RWPE2 (cell line): ENCODE results near the gene GANAB.

Source experiments
- ATAC-seq: fragments of 200-7000 bp; cut with Tn5 transposase; 3 replicates; pipeline ENCODE4 v1.9.1; 2021; ENCODE audit warnings: low read depth
- DNase-seq: peaks from one replicate; pipeline ENCODE4 v3.0.0-alpha.2; 2020; ENCODE audit warnings: low spot score
- H3K27ac ChIP-seq: fragments of 450-650 bp; 2 replicates; pipeline ENCODE4 v1.5.1; 2017; ENCODE audit warnings: mild to moderate bottlenecking; ENCODE audit not compliant: poor library complexity, severe bottlenecking
- H3K27me3 ChIP-seq: fragments of 250-450 bp; sonication (Bioruptor Pico); 2 replicates; pipeline ENCODE4 v1.5.1; 2021; ENCODE audit warnings: mild to moderate bottlenecking, moderate library complexity; ENCODE audit not compliant: insufficient read depth, poor library complexity, severe bottlenecking
- H3K36me3 ChIP-seq: fragments of 250-450 bp; sonication (Bioruptor Pico); 2 replicates; pipeline ENCODE4 v1.5.1; 2020; ENCODE audit warnings: low read depth, mild to moderate bottlenecking, moderate library complexity
- H3K4me1 ChIP-seq: fragments of 250-450 bp; sonication (Bioruptor Pico); 2 replicates; pipeline ENCODE4 v1.5.1; 2021; ENCODE audit warnings: mild to moderate bottlenecking, moderate library complexity; ENCODE audit not compliant: insufficient read depth, poor library complexity, severe bottlenecking
- H3K4me3 ChIP-seq: fragments of 250-450 bp; sonication (Bioruptor Pico); 2 replicates; pipeline ENCODE4 v1.5.1; 2021; ENCODE audit warnings: mild to moderate bottlenecking, moderate library complexity; ENCODE audit not compliant: severe bottlenecking
- H3K9me3 ChIP-seq: fragments of 250-450 bp; sonication (Bioruptor Pico); 2 replicates; pipeline ENCODE4 v1.5.1; 2021; ENCODE audit warnings: mild to moderate bottlenecking, moderate library complexity; ENCODE audit not compliant: severe bottlenecking
- TF ChIP-seq, protein P1 (sequence below): fragments of 450-650 bp; IDR thresholded peaks from one replicate; pipeline ENCODE4 v1.5.1; 2017; ENCODE audit warnings: mild to moderate bottlenecking, moderate library complexity; ENCODE audit not compliant: poor library complexity, severe bottlenecking

The GANAB gene

DNA sequence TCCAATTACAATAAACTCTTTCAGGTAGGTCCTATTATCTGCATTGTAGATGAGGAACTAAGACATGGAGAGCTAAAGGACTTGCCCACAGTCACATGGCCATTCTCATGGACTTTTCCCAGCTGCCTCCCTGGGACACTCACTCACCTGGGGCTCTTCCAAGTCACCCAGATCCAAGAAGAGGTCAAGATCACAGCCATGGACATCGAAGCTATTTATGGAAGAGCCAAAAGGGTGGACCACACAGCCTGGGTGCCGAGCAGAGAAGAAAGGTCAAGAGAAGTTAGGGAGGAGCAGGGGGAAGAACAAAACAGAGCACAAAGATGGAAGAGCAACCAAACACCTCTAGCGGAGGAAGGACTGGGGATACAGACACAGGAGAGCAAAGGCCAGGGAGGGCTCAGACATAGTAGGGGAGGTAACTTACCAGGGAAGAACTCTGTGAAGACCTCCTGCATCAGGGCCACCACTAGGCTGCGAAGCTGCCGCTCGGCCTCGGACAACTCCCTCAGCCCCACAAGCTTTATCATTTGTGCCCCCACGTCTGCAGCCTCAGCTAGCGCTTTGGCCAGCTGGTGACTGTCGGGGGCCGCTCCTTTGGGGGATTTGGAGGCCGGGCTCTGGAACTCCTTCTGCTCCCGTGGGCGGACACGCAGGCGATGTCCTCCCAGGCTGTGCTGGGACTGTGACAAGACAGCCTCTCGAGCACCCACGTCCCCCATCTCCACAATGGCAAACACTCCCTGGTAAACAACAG lies 65.3 kb downstream of the GANAB start:
- H3K36me3 ChIP-seq: peaks cover 50% of the 10 kb centered on the region
- H3K4me1 ChIP-seq: no peaks in the 10 kb centered on the region
- DNase-seq: no peak
- H3K27ac ChIP-seq: no peak overlapping the region
- H3K27me3 ChIP-seq: no peaks in the 10 kb centered on the region
- ATAC-seq: no peak
- H3K4me3 ChIP-seq: no peak overlapping the region
- no peaks in the 10 kb centered on the region for H3K9me3 ChIP-seq
- TF ChIP-seq, protein P1, sequence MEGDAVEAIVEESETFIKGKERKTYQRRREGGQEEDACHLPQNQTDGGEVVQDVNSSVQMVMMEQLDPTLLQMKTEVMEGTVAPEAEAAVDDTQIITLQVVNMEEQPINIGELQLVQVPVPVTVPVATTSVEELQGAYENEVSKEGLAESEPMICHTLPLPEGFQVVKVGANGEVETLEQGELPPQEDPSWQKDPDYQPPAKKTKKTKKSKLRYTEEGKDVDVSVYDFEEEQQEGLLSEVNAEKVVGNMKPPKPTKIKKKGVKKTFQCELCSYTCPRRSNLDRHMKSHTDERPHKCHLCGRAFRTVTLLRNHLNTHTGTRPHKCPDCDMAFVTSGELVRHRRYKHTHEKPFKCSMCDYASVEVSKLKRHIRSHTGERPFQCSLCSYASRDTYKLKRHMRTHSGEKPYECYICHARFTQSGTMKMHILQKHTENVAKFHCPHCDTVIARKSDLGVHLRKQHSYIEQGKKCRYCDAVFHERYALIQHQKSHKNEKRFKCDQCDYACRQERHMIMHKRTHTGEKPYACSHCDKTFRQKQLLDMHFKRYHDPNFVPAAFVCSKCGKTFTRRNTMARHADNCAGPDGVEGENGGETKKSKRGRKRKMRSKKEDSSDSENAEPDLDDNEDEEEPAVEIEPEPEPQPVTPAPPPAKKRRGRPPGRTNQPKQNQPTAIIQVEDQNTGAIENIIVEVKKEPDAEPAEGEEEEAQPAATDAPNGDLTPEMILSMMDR: no peak

DNA sequence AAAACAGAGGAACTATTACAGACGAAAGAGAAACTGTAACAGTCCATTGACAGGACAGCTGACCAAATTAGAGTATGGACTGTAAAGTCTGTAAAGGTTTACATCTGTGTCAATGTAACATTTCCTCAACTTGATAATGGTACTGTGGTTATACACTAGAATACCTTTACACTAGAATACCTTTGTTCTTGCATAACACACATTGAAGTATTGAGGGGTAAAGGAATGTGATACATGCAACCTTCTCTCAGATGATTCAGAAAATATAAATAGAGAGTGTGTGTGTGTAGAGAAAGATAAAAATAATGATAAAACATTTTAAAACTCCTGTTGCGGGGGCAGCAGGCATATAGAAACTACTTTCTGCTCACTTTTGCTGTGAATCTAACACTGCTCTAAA lies 67.2 kb downstream of the GANAB start:
- H3K27ac ChIP-seq: no peak overlapping the region
- no peak overlapping the region for H3K4me3 ChIP-seq
- no peaks in the 10 kb centered on the region for H3K9me3 ChIP-seq
- TF ChIP-seq, protein P1: no peak
- DNase-seq (no peak), ATAC-seq (no peak)
- no peaks in the 10 kb centered on the region for H3K27me3 ChIP-seq
- peaks cover 32% of the 10 kb centered on the region for H3K36me3 ChIP-seq
- H3K4me1 ChIP-seq: no peaks in the 10 kb centered on the region

DNA sequence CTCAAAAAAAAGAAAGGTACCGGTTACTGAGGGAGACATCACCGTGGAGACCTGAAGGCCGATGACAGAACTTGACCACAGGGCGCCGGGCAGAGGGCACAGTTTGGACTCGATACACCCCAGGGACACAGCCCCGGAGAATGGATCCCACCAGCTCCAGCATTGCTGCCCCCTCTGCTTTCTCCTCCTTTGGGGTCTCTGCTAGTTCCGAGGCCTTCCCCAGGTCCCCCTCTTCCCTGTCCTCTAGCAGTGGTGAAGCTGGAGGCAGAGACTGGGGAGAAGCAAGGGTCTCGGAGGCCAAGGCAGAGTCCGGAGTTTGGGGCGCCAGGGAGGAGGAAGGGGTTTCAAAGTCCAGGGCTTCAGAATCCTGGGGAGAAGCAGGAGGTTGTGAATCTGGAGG lies 67.9 kb downstream of the GANAB start:
- TF ChIP-seq, protein P1: no peak
- H3K36me3 ChIP-seq: peaks cover 32% of the 10 kb centered on the region
- no peak overlapping the region for H3K27ac ChIP-seq
- H3K4me1 ChIP-seq: no peaks in the 10 kb centered on the region
- no peak overlapping the region for H3K4me3 ChIP-seq
- ATAC-seq (no peak), DNase-seq (no peak)
- no peaks in the 10 kb centered on the region for H3K9me3 ChIP-seq
- no peaks in the 10 kb centered on the region for H3K27me3 ChIP-seq

DNA sequence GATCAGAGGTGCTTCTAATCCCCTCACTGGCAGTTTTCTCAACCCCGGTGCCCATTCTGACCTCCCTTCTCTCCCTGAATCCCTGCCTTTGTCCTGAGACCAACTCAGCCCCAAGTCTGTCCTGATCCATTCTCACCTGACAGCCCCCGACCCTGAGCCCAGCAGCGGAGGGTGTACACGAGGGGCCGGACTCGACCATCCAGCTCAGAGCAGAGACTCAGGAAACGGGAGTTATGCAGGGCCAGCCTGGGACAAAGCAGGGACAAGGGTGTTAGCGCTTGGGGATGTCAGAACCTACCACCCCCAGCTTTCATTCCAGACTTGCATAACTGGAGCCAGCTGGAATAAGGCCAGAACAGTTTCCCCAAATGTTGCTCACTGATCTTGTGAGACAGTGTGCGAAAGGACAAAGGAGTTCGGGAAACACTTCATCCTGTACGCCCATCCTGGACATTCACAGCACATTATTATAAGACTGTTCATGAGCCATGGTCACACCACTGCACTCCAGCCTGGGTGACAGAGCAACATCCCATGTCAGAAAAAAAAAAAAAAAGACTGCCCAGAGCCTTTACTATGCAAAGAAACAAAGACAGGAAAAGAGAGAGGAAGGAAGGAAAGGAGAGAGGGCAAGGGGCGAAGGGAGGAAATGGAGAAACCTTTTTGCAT lies 69.2 kb downstream of the GANAB start:
- H3K9me3 ChIP-seq: no peaks in the 10 kb centered on the region
- H3K4me1 ChIP-seq: peaks cover 4% of the 10 kb centered on the region
- TF ChIP-seq, protein P1: no peak
- no peak overlapping the region for H3K4me3 ChIP-seq
- no peak overlapping the region for H3K27ac ChIP-seq
- no peaks in the 10 kb centered on the region for H3K27me3 ChIP-seq
- ATAC-seq (no peak), DNase-seq (no peak)
- H3K36me3 ChIP-seq: peaks cover 38% of the 10 kb centered on the region

DNA sequence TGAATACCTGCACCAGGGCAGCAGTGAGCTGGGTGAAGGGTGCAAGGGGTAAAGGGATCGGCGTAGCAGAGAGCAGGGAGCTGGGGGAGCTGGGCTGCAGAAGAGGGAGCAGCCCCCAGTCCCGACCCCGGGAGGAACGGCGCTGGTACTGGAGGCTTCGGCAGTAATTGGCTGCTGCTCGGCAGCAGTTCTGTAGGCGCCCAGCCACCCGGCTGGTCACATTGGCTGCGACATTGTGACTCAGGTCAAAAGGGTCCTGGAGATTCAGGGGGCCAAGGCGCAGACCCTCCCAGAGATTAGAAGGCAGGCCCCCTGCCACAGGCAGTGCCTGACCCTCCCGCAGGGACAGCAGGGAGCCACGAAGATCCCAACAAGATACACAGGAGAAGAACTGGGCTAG lies 70.6 kb downstream of the GANAB start:
- TF ChIP-seq, protein P1: no peak
- peaks cover 38% of the 10 kb centered on the region for H3K36me3 ChIP-seq
- no peak for DNase-seq
- no peak for ATAC-seq
- H3K4me1 ChIP-seq: peaks cover 7% of the 10 kb centered on the region
- no peaks in the 10 kb centered on the region for H3K9me3 ChIP-seq
- H3K27ac ChIP-seq: no peak overlapping the region
- no peaks in the 10 kb centered on the region for H3K27me3 ChIP-seq
- no peak overlapping the region for H3K4me3 ChIP-seq
